K562 (cell line): ENCODE data around the gene SLC27A2. TPM values are rescaled to one million over a fixed set of nuclear protein-coding genes. Genes with fewer than 3 reads are reported as not detected.

Experiments
- ATAC-seq: fragments of 200-7000 bp; cut with Tn5 transposase; 3 replicates; pipeline ENCODE4 v1.9.1; 2020; ENCODE audit warnings: moderate library complexity
- BruUV-seq: library from RNA; stranded (reverse); fragments of 400-500 nt; replicated peaks from 2 replicates; lab custom pipeline; 2021; lab: Mats Ljungman, UMichigan
- CTCF ChIA-PET: fragments of 300-600 bp; formaldehyde crosslinking; extraction: SDS; loops from one replicate; lab custom pipeline; 2021; ENCODE audit warnings: low intra/inter-chr PET ratio; lab: Yijun Ruan, JAX
- POLR2A ChIA-PET: fragments of 300-600, 350-650 bp; sonication (Branson Sonifier 250); formaldehyde crosslinking; extraction: SDS; loops from one replicate; lab custom pipeline; 2021; ENCODE audit warnings: antibody characterized with exemption, inconsistent platforms; lab: Yijun Ruan, JAX
- DNase-seq, 4 experiments: peaks; one replicate each; pipeline versions ENCODE4 v3.0.0 to v3.0.0-alpha.2; 2011 to 2018; ENCODE audit warnings: low spot score in 3 of 4, mixed read lengths in 3 of 4; ENCODE audit errors: extremely low read depth in 1 of 4
- FAIRE-seq: peaks from 2 replicates; lab custom pipeline; 2011; peaks lifted over from hg19 to GRCh38; lab: Jason Lieb, UNC
- H2AFZ ChIP-seq: 2 replicates; pipeline ENCODE4 v1.6.0; 2011; ENCODE audit warnings: low read depth, low read length, control low read depth, inconsistent platforms
- H3K27ac ChIP-seq: fragments of 200-600 bp; 3 replicates; pipeline ENCODE4 v1.8.0; 2011; ENCODE audit warnings: low read depth, mild to moderate bottlenecking, control low read depth, inconsistent platforms, low read length, moderate library complexity, mixed read lengths; ENCODE audit errors: extremely low read depth
- H3K27me3 ChIP-seq, 2 experiments: fragments of 300-600 bp in 1 of 2; 2 replicates in 1 of 2; 3 replicates in 1 of 2; pipeline versions ENCODE4 v1.6.0 to v1.8.0; 2011; ENCODE audit warnings: inconsistent platforms in 2 of 2, low read length in 2 of 2, mild to moderate bottlenecking in 1 of 2, mixed read lengths in 1 of 2, moderate library complexity in 1 of 2; ENCODE audit not compliant: control insufficient read depth in 2 of 2, insufficient read depth in 2 of 2
- H3K36me3 ChIP-seq: fragments of 300-600 bp; 3 replicates; pipeline ENCODE4 v1.8.0; 2011; ENCODE audit warnings: mild to moderate bottlenecking, low read length, inconsistent platforms; ENCODE audit not compliant: control insufficient read depth, insufficient read depth
- H3K4me1 ChIP-seq, 2 experiments: fragments of 200-600 bp in 1 of 2; replicated peaks in 1 of 2; 2 replicates in 1 of 2; 3 replicates in 1 of 2; pipeline versions ENCODE4 v1.5.1 to v1.8.0; 2011; ENCODE audit warnings: inconsistent platforms in 2 of 2, low read length in 2 of 2, mild to moderate bottlenecking in 1 of 2, mixed read lengths in 1 of 2, moderate library complexity in 1 of 2; ENCODE audit not compliant: control insufficient read depth in 2 of 2, insufficient read depth in 2 of 2
- H3K4me2 ChIP-seq: 2 replicates; pipeline ENCODE4 v1.6.1; 2011; ENCODE audit warnings: low read length, control low read depth, inconsistent platforms, mixed read lengths; ENCODE audit not compliant: insufficient read depth
- H3K4me3 ChIP-seq: fragments of 200-600 bp; sonication (generic), shearing (Covaris generic); 2 replicates; pipeline ENCODE4 v1.5.1; 2016; ENCODE audit warnings: control low read depth, inconsistent platforms
- H3K79me2 ChIP-seq: fragments of 200-600 bp; 3 replicates; pipeline ENCODE4 v1.8.0; 2011; ENCODE audit warnings: low read length, inconsistent platforms; ENCODE audit not compliant: control insufficient read depth, insufficient read depth
- H3K9ac ChIP-seq, 2 experiments: 2 replicates each; pipeline versions ENCODE4 v1.6.0 to v1.6.1; 2011; ENCODE audit warnings: low read depth in 2 of 2, low read length in 2 of 2, control low read depth in 1 of 2, inconsistent platforms in 1 of 2, mild to moderate bottlenecking in 1 of 2, mixed read lengths in 1 of 2; ENCODE audit not compliant: insufficient read depth in 1 of 2
- H3K9me1 ChIP-seq: one replicate; pipeline ENCODE4 v1.6.0; 2011; ENCODE audit warnings: inconsistent platforms, mild to moderate bottlenecking, low read length, moderate library complexity; ENCODE audit not compliant: control insufficient read depth, insufficient read depth
- H3K9me3 ChIP-seq: replicated peaks from 2 replicates; pipeline ENCODE4 v1.5.1; 2011; ENCODE audit warnings: low read depth, low read length, inconsistent platforms; ENCODE audit not compliant: control insufficient read depth, insufficient read depth
- H4K20me1 ChIP-seq: replicated peaks from 2 replicates; pipeline ENCODE4 v1.6.1; 2011; ENCODE audit warnings: low read length, inconsistent platforms, mixed read lengths; ENCODE audit not compliant: control insufficient read depth, insufficient read depth
- ATF3 ChIP-seq, 2 experiments: fragments of 450-650 bp in 1 of 2; sonication (generic) in 1 of 2; formaldehyde crosslinking in 1 of 2; IDR thresholded peaks in 1 of 2; conservative IDR thresholded peaks in 1 of 2; 2 replicates each; pipeline versions ENCODE4 v1.6.1 to v1.8.1; 2016 to 2023; ENCODE audit warnings: mild to moderate bottlenecking in 2 of 2, moderate library complexity in 2 of 2, inconsistent platforms in 1 of 2, missing genetic modification reagents in 1 of 2
- CEBPG ChIP-seq, 3 experiments: fragments of 200-800 bp in 1 of 3; sonication (Bioruptor generic) in 1 of 3; sonication (generic) in 1 of 3; formaldehyde crosslinking in 1 of 3; IDR thresholded peaks in 2 of 3; conservative IDR thresholded peaks in 1 of 3; 2 replicates each; pipeline versions ENCODE4 v1.6.1 to v1.8.0; 2016 to 2022; ENCODE audit warnings: missing compliant biosample characterization in 2 of 3, missing genetic modification characterization in 2 of 3, mild to moderate bottlenecking in 1 of 3, missing genetic modification reagents in 1 of 3
- GATA2 ChIP-seq: sonication (generic); formaldehyde crosslinking; IDR thresholded peaks from 2 replicates; pipeline ENCODE4 v1.4.0; 2020; ENCODE audit warnings: mild to moderate bottlenecking, missing genetic modification reagents
- HNRNPK ChIP-seq: fragments of 200-400 bp; formaldehyde crosslinking; IDR thresholded peaks from one replicate; pipeline ENCODE4 v1.6.1; 2018; ENCODE audit warnings: mild to moderate bottlenecking, low read depth, low read length; ENCODE audit not compliant: poor library complexity, severe bottlenecking
- POLR2AphosphoS5 ChIP-seq: IDR thresholded peaks from 2 replicates; pipeline ENCODE4 v1.6.1; 2011; ENCODE audit warnings: mild to moderate bottlenecking, low read depth, low read length, moderate library complexity; ENCODE audit not compliant: control insufficient read depth, insufficient read depth
- ZNF124 ChIP-seq: sonication (generic); formaldehyde crosslinking; IDR thresholded peaks from 2 replicates; pipeline ENCODE4 v1.8.1; 2022; ENCODE audit warnings: missing genetic modification reagents
- WGBS: fragments of 100-300 bp; shearing (Covaris generic); methylation state at CpG from one replicate; pipeline ENCODE4 v1.1.6; 2016; ENCODE audit warnings: low coverage, mixed read lengths; ENCODE audit not compliant: insufficient coverage; ENCODE audit errors: missing lambda C conversion rate; 5-methylcytosine and 5-hydroxymethylcytosine counted together
- in situ Hi-C: fragments of 300-500 bp; cut with MboI; formaldehyde crosslinking; loops from 4 replicates; pipeline ENCODE4 v1.15.0; 2018; ENCODE audit warnings: inconsistent platforms, mixed read lengths
- intact Hi-C: fragments of 100-400 bp; cut with micrococcal nuclease; formaldehyde crosslinking; loops from 2 replicates; pipeline ENCODE4 v1.14.2; 2022
- polyA plus RNA-seq, 8 experiments: library from polyadenylated mRNA; depleted of rRNA in 4 of 8; stranded (reverse) in 5 of 8; unstranded in 3 of 8; fragments of >200 nt; fragmentation: Nextera tagmentation in 2 of 8; fragmentation: Illumina TruSeq in 1 of 8; extraction: Ambion mirVana in 2 of 8; extraction: Trizol in 1 of 8; gene quantifications; 2 replicates each; pipeline versions ENCODE4 v1.2.1 to v1.2.3, GENCODE V29; 2011 to 2014; ENCODE audit warnings: inconsistent platforms in 1 of 8, missing spikeins in 1 of 8
- total RNA-seq, 7 experiments: library from RNA; depleted of rRNA in 6 of 7; stranded (reverse); fragments of >200 nt in 6 of 7; fragmentation: Illumina TruSeq in 2 of 7; extraction: Trizol in 2 of 7; gene quantifications; 2 replicates each; pipeline versions ENCODE4 v1.2.1 to v1.2.3, GENCODE V29; 2011 to 2021; ENCODE audit warnings: low replicate concordance in 1 of 7

The SLC27A2 gene
- total and polyA plus RNA-seq, 9 of the 15 experiments (the other 6 are each of a cell fraction or from before 2014, with no cell fraction given): 4.9 to 38.0 (median 22.7) TPM

GRCh38 chr15:50275908-50276307 is 93.9 kb downstream of the SLC27A2 start:
- Histone ChIP-seq H2AFZ (no peak overlapping the region), H3K4me1 (no peaks in the 10 kb centered on the region), H4K20me1 (no peaks in the 10 kb centered on the region), H3K4me2 (no peak overlapping the region), H3K36me3 (peaks cover 2% of the 10 kb centered on the region; the same call in 1 of the 3 replicates), H3K79me2 (no peaks in the 10 kb centered on the region)
- WGBS: 74% methylated on average over 3 of the region's 3 CpGs
- no peak for ATAC-seq
- DNase-seq: no peak
- TF ChIP-seq ZNF124 (CRISPR knock-in tag) (no peak), POLR2AphosphoS5 (0 out of 2 replicates have a peak, but pooled peaks have one; percentile 5)
- TF ChIP-seq, all 486 proteins: peak for 1
- no peaks in the 10 kb centered on the region for H3K9me1 ChIP-seq
- POLR2A ChIA-PET: interaction anchor here (1.5 kb wide), 1 partner anchor 8 kb away, joined by 3 read pairs; no protein-coding TSS in a partner anchor
- in situ Hi-C loops: no loop called here
- no TSS peak for BruUV-seq
- CTCF ChIA-PET: no interaction called here
- H3K4me3 ChIP-seq: no peak overlapping the region
- no peaks in the 10 kb centered on the region for H3K27me3 ChIP-seq
- no peak overlapping the region for H3K27ac ChIP-seq
- FAIRE-seq: no peak
- intact Hi-C loops: no loop called here
- no peak overlapping the region for H3K9ac ChIP-seq
- H3K9me3 ChIP-seq: no peaks in the 10 kb centered on the region

GRCh38 chr15:50277370-50277769 is 95.4 kb downstream of the SLC27A2 start:
- ATAC-seq (no peak), FAIRE-seq (no peak), DNase-seq (no peak)
- TF ChIP-seq CEBPG (CRISPR knock-in tag; IDR thresholded peaks at IDR 0.05): no peak
- TF ChIP-seq CEBPG (tag; conservative IDR thresholded peaks at IDR 0.05 in 1 of 2, IDR thresholded peaks at IDR 0.05 in 1 of 2): peak in 1 of 2 experiments; percentile 27; a peak in 2 of 4 replicates
- TF ChIP-seq ATF3 (IDR thresholded peaks at IDR 0.05): peak; percentile 37; the same call in 1 of the 2 replicates
- TF ChIP-seq ATF3 (CRISPR knock-in tag; conservative IDR thresholded peaks at IDR 0.05): no peak
- no peak for TF ChIP-seq GATA2 (CRISPR knock-in tag)
- no peak for TF ChIP-seq HNRNPK
- Histone ChIP-seq H3K4me3 (no peak overlapping the region), H3K79me2 (no peaks in the 10 kb centered on the region), H3K4me1 (no peaks in the 10 kb centered on the region), H3K9me3 (no peaks in the 10 kb centered on the region), H3K9me1 (no peaks in the 10 kb centered on the region), H3K27me3 (no peaks in the 10 kb centered on the region), H3K36me3 (peaks cover 2% of the 10 kb centered on the region; the same call in 1 of the 3 replicates), H4K20me1 (no peaks in the 10 kb centered on the region), H3K27ac (no peak overlapping the region), H3K9ac (no peak overlapping the region), H3K4me2 (no peak overlapping the region), H2AFZ (no peak overlapping the region)
- BruUV-seq: no TSS peak
- intact Hi-C loops (no loop called here), in situ Hi-C loops (no loop called here)
- POLR2A ChIA-PET: interaction anchor here (1.5 kb wide), 1 partner anchor 9 kb away, joined by 3 read pairs; no protein-coding TSS in a partner anchor
- CTCF ChIA-PET: no interaction called here
- WGBS: 100% methylated on average over 1 of the region's 1 CpG
